Tongue (tissue), 2 donors: ENCODE measurements around the gene OTUB2. TPM values are rescaled to one million over a fixed set of nuclear protein-coding genes. Genes with fewer than 3 reads are reported as not detected.

Experiments used
- DNase-seq: peaks from one replicate; pipeline ENCODE4 v3.0.0-alpha.2; 2015
- total RNA-seq: library from RNA; depleted of rRNA; stranded (reverse); fragments of >200 nt; gene quantifications from one replicate; pipeline ENCODE4 v1.2.3, GENCODE V29; 2014

OTUB2 gene
- total RNA-seq, 1 donor from 2014 or later: 0.41 TPM

- no peak for DNase-seq
These were observed 4.6 kb upstream of the OTUB2 start for GRCh38 chr14:94021416-94022157.

DNA sequence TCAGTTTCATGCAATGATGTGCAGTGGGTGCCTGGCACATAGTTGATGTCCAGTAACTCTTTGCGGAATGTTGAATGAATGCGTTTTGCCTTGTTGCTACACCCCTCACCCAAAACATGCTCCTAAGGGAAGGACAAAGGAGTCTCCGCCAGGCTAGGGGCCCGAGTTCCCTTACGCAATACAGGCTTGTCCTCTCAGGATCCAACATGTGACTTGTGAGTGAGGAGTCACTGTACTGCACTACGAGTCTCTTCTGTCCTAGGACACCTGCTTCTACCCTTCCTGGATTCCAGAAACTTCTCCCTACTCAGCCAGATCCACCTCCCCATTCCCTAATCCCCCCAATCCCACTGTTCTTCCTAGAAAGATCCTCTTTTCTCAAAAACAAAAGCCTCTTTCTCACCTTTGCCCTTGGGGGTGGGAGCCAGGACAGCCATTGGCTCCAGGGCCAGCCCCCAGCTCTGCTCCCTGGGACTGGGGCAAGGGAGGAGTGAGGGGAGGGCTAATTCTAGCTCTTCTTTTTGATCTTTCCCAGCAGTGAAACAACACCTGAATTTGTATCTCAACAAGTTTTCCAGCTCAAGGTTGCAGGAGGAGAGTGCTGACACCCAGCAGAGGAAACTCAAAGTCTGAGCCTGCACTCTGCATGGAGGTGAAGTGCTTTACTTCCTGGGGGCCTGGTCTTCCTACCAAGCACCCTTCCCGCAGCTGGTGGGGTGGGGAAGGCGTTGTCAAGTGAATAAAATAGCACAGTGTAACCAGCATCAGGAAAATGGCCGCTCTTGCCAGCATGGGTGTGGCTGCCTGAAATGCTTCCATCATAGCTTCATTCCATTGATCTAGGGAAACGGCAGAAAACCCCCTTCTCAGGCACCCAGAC is 3.4 kb upstream of the OTUB2 start:
- DNase-seq: no peak

DNA sequence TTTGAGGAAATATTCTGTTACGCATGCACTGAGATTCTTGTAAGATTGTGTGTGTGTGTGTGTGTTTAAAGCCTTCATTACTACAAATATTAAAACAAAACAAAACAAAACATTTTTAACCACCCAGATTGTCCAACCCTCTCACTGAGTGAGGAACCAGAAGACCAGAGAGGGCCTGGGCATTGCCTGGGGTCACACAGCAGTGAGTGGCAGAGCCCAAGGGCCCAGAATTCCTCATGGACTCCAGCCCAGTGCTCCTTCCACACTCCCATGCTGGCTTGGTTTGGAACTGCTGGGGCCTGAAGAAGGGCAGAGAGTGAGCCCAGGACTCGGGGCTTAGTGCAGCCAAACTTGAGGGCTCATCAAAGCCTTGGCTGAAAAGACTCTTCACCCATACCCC is 1.6 kb upstream of the OTUB2 start:
- no peak for DNase-seq

GRCh38 chr14:94025720-94026119 is 420 bp upstream of the OTUB2 start:
- no peak for DNase-seq

- no peak for DNase-seq
These were observed 839 bp downstream of the OTUB2 start for GRCh38 chr14:94026889-94027469.

DNA sequence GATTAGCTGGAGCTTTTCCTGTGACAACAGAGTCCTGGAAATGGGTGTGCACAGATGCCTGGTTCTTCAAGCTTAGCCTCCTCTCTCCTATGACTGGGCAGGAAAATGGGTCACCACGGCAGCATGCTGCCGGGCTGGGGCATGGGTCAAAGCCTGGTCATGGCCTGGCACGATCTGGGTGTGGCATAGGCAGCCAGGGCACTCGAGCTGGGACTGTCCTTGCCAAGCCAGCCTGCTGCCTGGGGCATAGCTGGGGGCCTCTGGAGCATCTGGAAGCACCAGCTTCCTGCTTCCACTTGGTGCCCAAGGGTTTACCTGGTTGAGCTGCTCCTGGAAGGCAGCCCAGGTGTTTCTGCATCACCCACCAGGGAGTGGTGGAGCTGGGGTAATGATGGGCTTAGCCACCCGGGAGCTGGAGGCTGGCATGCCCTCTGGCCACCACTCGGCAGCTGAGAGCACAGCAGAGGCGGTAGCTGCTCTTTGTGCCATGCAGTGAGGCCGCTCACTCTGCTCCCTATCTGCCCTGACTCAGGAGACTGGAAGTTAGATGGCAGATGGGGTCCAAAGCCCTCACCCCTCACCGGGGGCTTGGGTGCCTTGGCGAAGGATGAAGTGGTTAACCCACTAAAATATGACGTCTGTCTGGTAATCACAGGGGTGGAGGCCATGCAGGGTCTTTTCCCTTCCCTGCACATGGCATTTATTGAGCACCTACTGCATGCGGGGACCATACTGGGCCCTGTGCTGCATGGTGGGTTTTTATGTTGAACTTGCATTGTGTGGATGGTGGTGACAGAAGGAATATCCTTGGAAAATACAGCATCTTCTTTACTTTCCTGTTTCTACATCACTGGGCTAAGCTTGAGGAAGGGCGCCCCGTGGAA is 1.7 kb downstream of the OTUB2 start:
- DNase-seq: no peak

DNA sequence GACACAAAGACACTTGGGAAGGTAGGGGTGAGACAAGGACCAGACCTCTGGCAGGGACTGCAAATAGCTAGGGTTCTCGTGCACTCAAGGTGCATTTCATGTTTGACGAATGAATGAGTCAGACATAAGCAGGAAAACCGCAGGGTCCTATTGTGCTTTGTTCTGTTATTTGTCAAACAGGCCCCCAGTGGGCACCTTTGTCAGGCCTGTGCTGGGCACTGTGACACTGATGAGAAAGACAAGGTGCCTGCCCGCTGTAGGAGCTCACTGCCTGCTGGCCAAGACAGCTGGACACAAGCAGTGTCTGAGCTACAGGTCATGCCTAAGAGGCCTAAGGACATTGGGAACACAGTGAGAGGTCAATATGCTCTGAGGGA is 2.3 kb downstream of the OTUB2 start:
- no peak for DNase-seq

DNA sequence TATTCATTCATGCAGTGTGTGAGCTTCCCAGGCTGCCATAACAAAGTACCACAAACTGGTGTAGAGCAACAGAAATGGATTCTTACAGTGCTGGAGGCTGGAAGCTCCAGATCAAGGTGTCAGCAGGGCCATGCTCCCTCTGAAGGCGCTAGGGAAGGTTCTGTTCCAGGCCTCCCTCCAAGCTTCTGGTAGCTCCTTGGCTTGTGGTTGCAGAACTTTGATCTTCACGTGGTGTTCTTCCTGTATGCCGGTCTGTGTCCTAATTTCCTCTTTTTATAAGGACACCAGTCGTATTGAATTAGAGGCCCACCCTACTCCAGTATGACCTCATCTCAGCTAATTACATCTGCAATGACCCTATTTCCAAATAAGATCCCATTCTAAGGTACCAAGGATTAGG is 3.1 kb downstream of the OTUB2 start:
- no peak for DNase-seq

DNA sequence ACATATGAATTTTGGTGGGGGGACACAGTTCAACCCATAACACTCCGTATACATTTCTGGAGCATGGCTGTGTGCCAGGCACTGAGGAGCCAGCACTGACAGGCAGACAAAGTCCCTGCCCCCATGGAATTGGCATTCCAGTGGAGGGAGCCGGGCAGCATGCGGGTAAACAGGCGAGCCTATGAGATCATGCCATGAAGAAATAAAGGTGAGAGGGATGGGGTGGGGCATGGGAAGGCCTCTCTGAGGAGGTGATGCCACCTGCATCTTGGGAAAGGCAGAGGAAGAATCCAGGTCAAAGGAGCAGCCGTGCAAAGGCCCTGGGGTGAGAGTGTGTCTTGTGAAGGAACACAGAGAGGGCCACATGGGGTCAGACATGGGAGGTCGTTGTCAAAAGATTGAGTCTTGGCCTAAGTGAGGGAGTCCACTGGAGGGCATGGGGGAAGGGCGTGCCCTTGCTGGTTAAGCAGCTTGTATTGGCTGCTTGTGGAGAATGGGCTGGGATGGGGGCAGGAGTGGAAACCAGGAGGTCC is 3.6 kb downstream of the OTUB2 start:
- no peak for DNase-seq

DNA sequence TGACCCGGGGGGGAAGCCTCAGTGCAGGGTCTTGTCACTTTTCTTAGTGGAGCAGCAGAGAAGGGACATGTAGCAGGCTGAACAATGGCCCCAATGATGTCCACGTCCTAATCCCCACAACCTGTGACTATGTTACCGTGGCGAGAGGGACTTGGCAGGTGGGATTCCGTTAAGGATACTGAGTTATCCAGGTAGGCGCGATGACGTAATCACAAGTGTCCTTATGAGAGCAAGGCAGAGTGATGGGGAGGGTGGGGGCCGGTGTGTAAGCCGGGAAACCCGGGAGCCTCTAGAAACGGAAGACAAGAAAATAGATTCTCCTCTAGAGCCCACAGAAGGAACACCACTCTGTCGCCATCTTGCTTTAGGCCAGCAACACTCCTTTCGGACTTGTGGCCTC is 4.4 kb downstream of the OTUB2 start:
- DNase-seq: no peak

GRCh38 chr14:94031161-94031882 is 5.2 kb downstream of the OTUB2 start:
- no peak for DNase-seq

GRCh38 chr14:94031883-94032279 is 5.7 kb downstream of the OTUB2 start:
- DNase-seq: no peak

DNA sequence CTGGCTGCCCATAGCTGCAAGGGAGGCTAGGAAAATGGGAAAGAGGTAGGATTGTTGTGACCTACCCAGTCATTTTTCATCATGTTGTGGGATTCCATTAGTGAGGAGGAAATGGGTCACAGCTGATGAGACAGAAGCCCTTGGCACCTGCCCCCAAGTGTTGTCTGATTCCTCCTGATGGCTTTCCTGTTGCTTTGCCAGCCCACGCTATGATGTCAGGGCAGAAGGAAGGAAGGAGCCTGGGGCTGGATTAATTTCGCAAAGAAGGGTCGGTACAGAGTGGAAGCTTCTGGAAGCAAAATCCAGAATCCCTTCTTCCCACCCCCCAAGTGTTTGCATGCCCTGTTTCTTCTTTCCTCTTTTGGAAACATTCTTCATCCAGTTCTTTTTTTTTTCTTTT is 8.7 kb downstream of the OTUB2 start:
- no peak for DNase-seq

GRCh38 chr14:94036313-94037167 is 10.4 kb downstream of the OTUB2 start:
- peak; percentile 77 for DNase-seq

- no peak for DNase-seq
These were observed 11.8 kb downstream of the OTUB2 start for GRCh38 chr14:94037954-94038353.

DNA sequence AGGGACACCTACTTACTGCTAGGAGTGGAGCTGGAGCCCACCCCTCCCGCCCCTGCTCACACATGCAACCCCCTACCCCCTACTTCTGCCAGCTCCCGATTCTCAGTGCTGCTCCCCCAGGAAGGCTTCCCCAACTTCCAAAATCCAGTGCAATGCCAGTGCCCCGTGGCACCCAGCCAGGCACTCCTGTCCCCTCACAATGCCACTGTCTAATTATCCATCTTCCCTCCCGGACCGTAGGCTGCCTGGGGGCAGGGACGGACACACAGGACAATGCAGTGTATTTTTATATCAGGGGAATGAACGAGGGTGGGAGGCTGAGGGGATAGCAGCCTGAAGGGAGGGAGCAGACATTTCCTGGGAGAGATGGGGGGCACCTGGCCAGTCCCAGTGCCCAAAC is 12.4 kb downstream of the OTUB2 start:
- DNase-seq: no peak

DNA sequence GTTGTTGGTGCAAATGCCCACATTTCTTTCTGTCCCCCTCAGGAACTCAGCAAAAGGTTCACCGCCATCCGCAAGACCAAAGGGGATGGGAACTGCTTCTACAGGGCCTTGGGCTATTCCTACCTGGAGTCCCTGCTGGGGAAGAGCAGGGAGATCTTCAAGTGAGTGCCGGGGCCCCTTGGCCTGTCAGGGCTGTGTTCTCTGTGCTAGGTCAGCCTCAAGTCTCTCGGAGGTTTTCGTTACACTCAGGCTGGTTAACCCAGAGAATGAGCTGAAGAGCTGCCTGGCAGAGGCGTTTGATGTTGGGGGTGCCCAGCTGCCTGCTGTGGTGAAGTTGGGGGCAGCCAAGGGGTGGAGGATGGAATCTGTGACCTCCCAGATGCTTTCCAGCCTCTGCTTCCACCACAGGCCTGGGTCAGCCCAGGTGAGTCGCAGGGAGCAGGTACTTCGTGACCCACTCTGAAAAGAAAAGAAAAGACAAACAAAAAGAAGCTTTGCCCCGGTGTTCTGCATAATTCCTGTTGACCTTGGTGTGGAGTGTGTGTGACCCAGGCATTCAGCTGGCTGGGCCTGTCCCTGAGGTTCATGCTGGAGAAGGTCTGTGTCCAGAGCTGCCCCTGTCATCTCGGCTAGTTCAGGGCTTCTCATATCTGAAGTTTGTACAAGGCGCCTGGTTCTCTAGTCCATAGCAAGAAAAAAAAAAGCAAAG is 12.9 kb downstream of the OTUB2 start:
- DNase-seq: no peak

- DNase-seq: no peak
These were observed 14.1 kb downstream of the OTUB2 start for GRCh38 chr14:94040247-94040646.

DNA sequence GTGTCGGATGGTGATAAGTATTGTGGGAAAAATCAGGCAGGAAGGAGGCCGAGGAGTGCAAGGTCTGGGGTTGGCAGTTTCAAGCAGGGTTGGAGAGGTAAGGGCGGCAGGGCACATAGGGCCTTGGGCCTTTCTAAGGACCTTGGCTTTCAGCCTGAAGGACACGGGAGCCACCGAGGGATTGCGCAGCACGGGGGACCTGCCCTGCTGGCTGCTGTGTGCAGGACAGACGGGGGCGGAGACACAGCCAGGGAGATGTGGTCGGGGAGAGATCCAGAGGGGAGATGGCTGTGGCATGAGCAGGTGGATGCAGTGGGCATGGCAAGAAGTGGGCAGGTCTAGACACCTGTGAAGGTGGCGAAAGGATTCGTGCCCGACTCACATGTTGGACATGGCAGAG is 14.7 kb downstream of the OTUB2 start:
- no peak for DNase-seq
